Fibroblast of villous mesenchyme (primary cell): Measurements from ENCODE around the gene RYK. TPM values are rescaled to one million over a fixed set of nuclear protein-coding genes. Genes with fewer than 3 reads are reported as not detected.

ENCODE experiments used
- DNase-seq: peaks from one replicate; pipeline ENCODE4 v3.0.0-alpha.2; 2010; ENCODE audit warnings: low read depth
- H3K4me3 ChIP-seq: 2 replicates; pipeline ENCODE4 v1.5.1; 2011; ENCODE audit warnings: low read depth, mild to moderate bottlenecking, low read length
- CTCF ChIP-seq: IDR thresholded peaks from 2 replicates; pipeline ENCODE4 v1.5.1; 2012; ENCODE audit warnings: low read depth, mild to moderate bottlenecking, low read length; ENCODE audit not compliant: insufficient read depth
- total RNA-seq: library from RNA; depleted of rRNA; stranded (reverse); fragments of >200 nt; gene quantifications from 2 replicates; pipeline ENCODE4 v1.2.3, GENCODE V29; 2012

The RYK gene
- total RNA-seq, 1 donor = 161 TPM

- no peak overlapping the region for H3K4me3 ChIP-seq
- DNase-seq = peak; percentile 76
- no peak for TF ChIP-seq CTCF
Measured at GRCh38 chr3:134132961-134133360, 117.7 kb downstream of the RYK start.

- H3K4me3 ChIP-seq = no peak overlapping the region
- TF ChIP-seq CTCF = peak; percentile 38
- DNase-seq = no peak
Measured at GRCh38 chr3:134126153-134126552, 124.5 kb downstream of the RYK start.

GRCh38 chr3:134114726-134115125 is 135.9 kb downstream of the RYK start:
- TF ChIP-seq CTCF = no peak
- DNase-seq = no peak
- H3K4me3 ChIP-seq = no peak overlapping the region

GRCh38 chr3:134111616-134112015 is 139.0 kb downstream of the RYK start:
- no peak for TF ChIP-seq CTCF
- no peak overlapping the region for H3K4me3 ChIP-seq
- no peak for DNase-seq

- no peak for DNase-seq
- no peak for TF ChIP-seq CTCF
- no peak overlapping the region for H3K4me3 ChIP-seq
Measured at GRCh38 chr3:134110963-134111362, 139.7 kb downstream of the RYK start.

Other genes with a start within 250 kb of the RYK start
- gene SLCO2A1, start 220.9 kb downstream of the RYK start, total RNA-seq = 0.32 and 0.43 TPM in 2 replicates
- 129 and 236 TPM in 2 replicates for gene AMOTL2, start 123.6 kb upstream of the RYK start, total RNA-seq
- gene ANAPC13, start 235.1 kb upstream of the RYK start, total RNA-seq = 57.0 and 95.9 TPM in 2 replicates
- gene CEP63, start 235.2 kb upstream of the RYK start, total RNA-seq = 13.8 and 21.9 TPM in 2 replicates